Right forelimb (tissue), 1 donor: ENCODE results near the gene OR2AG2.
"Not testable (repeated sequence)": the region's sequence is repeated elsewhere in the genome, so short reads cannot be mapped to it uniquely, and the experiment has no call there.

Experiments used
- DNase-seq: peaks from one replicate; pipeline ENCODE4 v3.0.0-alpha.2; 2018

The OR2AG2 gene

GRCh38 chr11:6771926-6772893, at the start of gene OR2AG2:
Gene OR2AG2, minus strand, starts transcription at chr11:6771976. Its CDS starts 3,019 bp downstream, at chr11:6768957.
- no peak for DNase-seq

GRCh38 chr11:6818967-6819366, 47.2 kb upstream of the OR2AG2 start:
- DNase-seq, result no peak

- DNase-seq, result no peak
These were observed 45.9 kb upstream of the OR2AG2 start for GRCh38 chr11:6817694-6818093.

GRCh38 chr11:6813656-6814055, 41.9 kb upstream of the OR2AG2 start:
- DNase-seq, result no peak

GRCh38 chr11:6812390-6813005, 40.7 kb upstream of the OR2AG2 start:
- no peak for DNase-seq

GRCh38 chr11:6801075-6801474, 29.3 kb upstream of the OR2AG2 start:
- DNase-seq, result not testable (repeated sequence)

- no peak for DNase-seq
These were observed 27.6 kb upstream of the OR2AG2 start, which contains the start of gene OR6A2 for GRCh38 chr11:6799402-6799801. Gene OR6A2, minus strand, starts transcription at chr11:6799689. Its CDS starts 3,981 bp downstream, at chr11:6795708.

- DNase-seq, result no peak
These were observed 22.9 kb upstream of the OR2AG2 start for GRCh38 chr11:6794639-6795038.

GRCh38 chr11:6790546-6790945, 18.8 kb upstream of the OR2AG2 start:
- DNase-seq, result no peak

GRCh38 chr11:6782720-6783119, 10.9 kb upstream of the OR2AG2 start, which contains the start of gene OR2AG1:
Gene OR2AG1, plus strand, starts transcription at chr11:6783020. Its CDS starts 2,018 bp downstream, at chr11:6785038.
- DNase-seq, result no peak

GRCh38 chr11:6780829-6781228, 9.1 kb upstream of the OR2AG2 start:
- DNase-seq, result no peak

- no peak for DNase-seq
These were observed 6.7 kb upstream of the OR2AG2 start for GRCh38 chr11:6778518-6778917.

- DNase-seq, result peak; percentile 62
These were observed 14.3 kb downstream of the OR2AG2 start for GRCh38 chr11:6757373-6757967.

- no peak for DNase-seq
These were observed 15.8 kb downstream of the OR2AG2 start for GRCh38 chr11:6755953-6756347.

- DNase-seq, result no peak
These were observed 16.3 kb downstream of the OR2AG2 start for GRCh38 chr11:6755303-6755952.

- no peak for DNase-seq
These were observed 24.6 kb downstream of the OR2AG2 start for GRCh38 chr11:6747097-6747668.

GRCh38 chr11:6746626-6747025, 25.1 kb downstream of the OR2AG2 start:
- DNase-seq, result no peak

- no peak for DNase-seq
These were observed 25.6 kb downstream of the OR2AG2 start for GRCh38 chr11:6746086-6746618.

- DNase-seq, result no peak
These were observed 26.2 kb downstream of the OR2AG2 start for GRCh38 chr11:6745465-6746015.

GRCh38 chr11:6745018-6745417, 26.8 kb downstream of the OR2AG2 start:
- no peak for DNase-seq

GRCh38 chr11:6742260-6742659, 29.5 kb downstream of the OR2AG2 start:
- no peak for DNase-seq

GRCh38 chr11:6738590-6738989, 33.2 kb downstream of the OR2AG2 start:
- DNase-seq, result no peak
